ENCODE results near the gene NDUFAF2. TPM values are rescaled to one million over a fixed set of nuclear protein-coding genes. Genes with fewer than 3 reads are reported as not detected.
"Not testable (repeated sequence)": the region's sequence is repeated elsewhere in the genome, so short reads cannot be mapped to it uniquely, and the experiment has no call there.

NDUFAF2 gene
- total RNA-seq, 3 donors from 2014 or later (not counting 1 experiment from before 2014, with no cell fraction given): 5.6 to 7.6 (median 7.0) TPM

GRCh38 chr5:60978968-60979367, 34.0 kb downstream of the NDUFAF2 start:
- Mint-ChIP-seq H3K4me3 (no peak overlapping the region), H3K36me3 (peaks cover 5% of the 10 kb centered on the region), H3K27me3 (ENCODE audit: low read depth in 2 of 2) (no peaks in the 10 kb centered on the region), H3K27ac (no peak overlapping the region), H3K9me3 (peaks cover 8 to 9% of the 10 kb centered on the region in 2 donors), H3K4me1 (peaks cover 0 to 7% of the 10 kb centered on the region in 2 donors)
- no peak overlapping the region for H3K27ac ChIP-seq (ENCODE audit: low read length)
- DNase-seq (no peak), ATAC-seq (no peak)
- intact Hi-C loops (cut with micrococcal nuclease): no loop called here
- TF ChIP-seq, protein P1, sequence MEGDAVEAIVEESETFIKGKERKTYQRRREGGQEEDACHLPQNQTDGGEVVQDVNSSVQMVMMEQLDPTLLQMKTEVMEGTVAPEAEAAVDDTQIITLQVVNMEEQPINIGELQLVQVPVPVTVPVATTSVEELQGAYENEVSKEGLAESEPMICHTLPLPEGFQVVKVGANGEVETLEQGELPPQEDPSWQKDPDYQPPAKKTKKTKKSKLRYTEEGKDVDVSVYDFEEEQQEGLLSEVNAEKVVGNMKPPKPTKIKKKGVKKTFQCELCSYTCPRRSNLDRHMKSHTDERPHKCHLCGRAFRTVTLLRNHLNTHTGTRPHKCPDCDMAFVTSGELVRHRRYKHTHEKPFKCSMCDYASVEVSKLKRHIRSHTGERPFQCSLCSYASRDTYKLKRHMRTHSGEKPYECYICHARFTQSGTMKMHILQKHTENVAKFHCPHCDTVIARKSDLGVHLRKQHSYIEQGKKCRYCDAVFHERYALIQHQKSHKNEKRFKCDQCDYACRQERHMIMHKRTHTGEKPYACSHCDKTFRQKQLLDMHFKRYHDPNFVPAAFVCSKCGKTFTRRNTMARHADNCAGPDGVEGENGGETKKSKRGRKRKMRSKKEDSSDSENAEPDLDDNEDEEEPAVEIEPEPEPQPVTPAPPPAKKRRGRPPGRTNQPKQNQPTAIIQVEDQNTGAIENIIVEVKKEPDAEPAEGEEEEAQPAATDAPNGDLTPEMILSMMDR (IDR thresholded peaks at IDR 0.05): no peak
- H3K36me3 ChIP-seq (ENCODE audit: control insufficient read depth, insufficient read depth, low read length): no peaks in the 10 kb centered on the region
- no peaks in the 10 kb centered on the region for H3K27me3 ChIP-seq (ENCODE audit: control insufficient read depth, insufficient read depth, low read length)
- H3K9me3 ChIP-seq (ENCODE audit: control insufficient read depth, insufficient read depth, low read length): peaks cover 3% of the 10 kb centered on the region
- H3K4me3 ChIP-seq (ENCODE audit: low read length): no peak overlapping the region
- 95% methylated on average over 1 of the region's 1 CpG for WGBS (ENCODE audit: insufficient coverage)
- no peaks in the 10 kb centered on the region for H3K4me1 ChIP-seq (ENCODE audit: control insufficient read depth, insufficient read depth, low read length)

DNA sequence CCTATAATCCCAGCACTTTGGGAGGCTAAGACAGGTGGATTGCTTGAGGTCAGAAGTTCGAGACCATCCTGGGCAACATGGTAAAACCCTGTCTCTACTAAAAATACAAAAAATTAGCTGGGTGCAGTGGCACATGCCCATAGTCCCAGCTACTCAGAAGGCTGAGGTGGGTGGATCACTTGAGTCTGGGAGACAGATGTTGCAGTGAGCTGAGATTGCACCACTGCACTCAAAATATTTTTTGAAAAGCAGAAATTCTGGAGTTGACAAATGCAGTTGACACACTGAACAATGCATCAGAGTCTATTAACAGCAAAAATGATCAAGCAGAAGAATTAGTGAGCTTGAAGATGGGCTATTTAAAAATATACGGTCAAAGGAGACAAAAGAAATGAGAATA, 35.5 kb downstream of the NDUFAF2 start:
- H3K27ac ChIP-seq (ENCODE audit: low read length): no peak overlapping the region
- no peak overlapping the region for H3K27ac Mint-ChIP-seq
- no peaks in the 10 kb centered on the region for H3K4me1 ChIP-seq (ENCODE audit: control insufficient read depth, insufficient read depth, low read length)
- ATAC-seq (no peak), DNase-seq (no peak)
- H3K4me1 Mint-ChIP-seq: peaks cover 0 to 5% of the 10 kb centered on the region in 2 donors
- peaks cover 11% of the 10 kb centered on the region for H3K36me3 Mint-ChIP-seq
- H3K9me3 Mint-ChIP-seq: peaks cover 11 to 14% of the 10 kb centered on the region in 2 donors
- H3K9me3 ChIP-seq (ENCODE audit: control insufficient read depth, insufficient read depth, low read length): peaks cover 3% of the 10 kb centered on the region
- no peaks in the 10 kb centered on the region for H3K27me3 ChIP-seq (ENCODE audit: control insufficient read depth, insufficient read depth, low read length)
- H3K4me3 Mint-ChIP-seq: no peak overlapping the region
- no peaks in the 10 kb centered on the region for H3K27me3 Mint-ChIP-seq (ENCODE audit: low read depth in 2 of 2)
- intact Hi-C loops (cut with micrococcal nuclease): no loop called here
- no peak overlapping the region for H3K4me3 ChIP-seq (ENCODE audit: low read length)
- H3K36me3 ChIP-seq (ENCODE audit: control insufficient read depth, insufficient read depth, low read length): no peaks in the 10 kb centered on the region
- 95% methylated on average over 2 of the region's 2 CpGs for WGBS (ENCODE audit: insufficient coverage)
- TF ChIP-seq, protein P1 (IDR thresholded peaks at IDR 0.05): no peak

- H3K27me3 ChIP-seq (ENCODE audit: control insufficient read depth, insufficient read depth, low read length); ATAC-seq; H3K9me3 ChIP-seq (ENCODE audit: control insufficient read depth, insufficient read depth, low read length); H3K4me3 Mint-ChIP-seq; H3K4me3 ChIP-seq (ENCODE audit: low read length); intact Hi-C loops (cut with micrococcal nuclease); DNase-seq; H3K27ac ChIP-seq (ENCODE audit: low read length); H3K27ac Mint-ChIP-seq; H3K27me3 Mint-ChIP-seq (ENCODE audit: low read depth in 2 of 2); H3K4me1 Mint-ChIP-seq; H3K4me1 ChIP-seq (ENCODE audit: control insufficient read depth, insufficient read depth, low read length); H3K36me3 ChIP-seq (ENCODE audit: control insufficient read depth, insufficient read depth, low read length): not testable (repeated sequence)
- H3K36me3 Mint-ChIP-seq: peaks cover 28% of the 10 kb centered on the region
- peaks cover 19 to 21% of the 10 kb centered on the region in 2 donors for H3K9me3 Mint-ChIP-seq
- whole genome bisulfite sequencing (ENCODE audit: insufficient coverage): 96% methylated on average over 1 of the region's 3 CpGs
These were observed 37.1 kb downstream of the NDUFAF2 start for GRCh38 chr5:60982127-60982526.

GRCh38 chr5:60989790-60990189, 44.8 kb downstream of the NDUFAF2 start:
- intact Hi-C loops (cut with micrococcal nuclease): no loop called here
- Mint-ChIP-seq H3K27ac (no peak overlapping the region), H3K9me3 (peaks cover 17 to 24% of the 10 kb centered on the region in 2 donors), H3K36me3 (peaks cover 51% of the 10 kb centered on the region), H3K4me3 (no peak overlapping the region), H3K27me3 (ENCODE audit: low read depth in 2 of 2) (no peaks in the 10 kb centered on the region), H3K4me1 (peaks cover 7 to 10% of the 10 kb centered on the region in 2 donors)
- DNase-seq (no peak), ATAC-seq (no peak)
- 100% methylated on average over 2 of the region's 4 CpGs for WGBS (ENCODE audit: insufficient coverage)
- Histone ChIP-seq H3K27ac (ENCODE audit: low read length) (no peak overlapping the region), H3K27me3 (ENCODE audit: control insufficient read depth, insufficient read depth, low read length) (no peaks in the 10 kb centered on the region), H3K4me1 (ENCODE audit: control insufficient read depth, insufficient read depth, low read length) (no peaks in the 10 kb centered on the region), H3K4me3 (ENCODE audit: low read length) (no peak overlapping the region), H3K9me3 (ENCODE audit: control insufficient read depth, insufficient read depth, low read length) (peaks cover 21% of the 10 kb centered on the region), H3K36me3 (ENCODE audit: control insufficient read depth, insufficient read depth, low read length) (no peaks in the 10 kb centered on the region)
- TF ChIP-seq, protein P1 (IDR thresholded peaks at IDR 0.05): no peak

Data from natural killer cell (primary cell).